OCI-LY1 (cell line): Measurements from ENCODE around the gene CLOCK.

Experiments
- CTCF ChIP-seq: fragments of 200-600 bp; sonication (generic), shearing (Covaris generic); IDR thresholded peaks from 2 replicates; pipeline ENCODE4 v1.5.1; 2017; ENCODE audit warnings: mild to moderate bottlenecking, antibody characterized with exemption, low read length, moderate library complexity, mixed read lengths
- EZH2 ChIP-seq: fragments of 200-600 bp; sonication (generic), shearing (Covaris generic); IDR thresholded peaks from 2 replicates; pipeline ENCODE4 v1.8.0; 2017; ENCODE audit warnings: borderline replicate concordance, mixed run types, mild to moderate bottlenecking, antibody characterized with exemption, low read length, moderate library complexity, mixed read lengths

- TF ChIP-seq CTCF = no peak
- TF ChIP-seq EZH2 = no peak
Observed at GRCh38 chr4:55378617-55379467, 167.9 kb downstream of the CLOCK start.
